AG10803 (cell line): ENCODE measurements around the gene PRODH.
"Not testable (repeated sequence)": the region's sequence is repeated elsewhere in the genome, so short reads cannot be mapped to it uniquely, and the experiment has no call there.

Experiments
- DNase-seq: peaks from one replicate; pipeline ENCODE4 v3.0.0; 2010; ENCODE audit warnings: low read depth
- H3K4me3 ChIP-seq: 2 replicates; pipeline ENCODE4 v1.5.1; 2011; ENCODE audit warnings: mild to moderate bottlenecking, low read length, control low read depth
- CTCF ChIP-seq: conservative IDR thresholded peaks from 2 replicates; pipeline ENCODE4 v1.5.1; 2011; ENCODE audit warnings: mild to moderate bottlenecking, low read length, control low read depth, inconsistent platforms

PRODH gene

GRCh38 chr22:18977824-18978425, 41.8 kb upstream of the PRODH start:
- H3K4me3 ChIP-seq, result no peak overlapping the region
- TF ChIP-seq CTCF, result no peak
- DNase-seq, result no peak

- DNase-seq, result no peak
- no peak for TF ChIP-seq CTCF
Observed at GRCh38 chr22:18976197-18976751, 40.2 kb upstream of the PRODH start.

GRCh38 chr22:18975434-18976196, 39.5 kb upstream of the PRODH start:
- H3K4me3 ChIP-seq, result no peak overlapping the region
- TF ChIP-seq CTCF, result no peak

More at GRCh38 chr22:18976197-18976751, 40.2 kb upstream of the PRODH start:
- H3K4me3 ChIP-seq, result no peak overlapping the region

GRCh38 chr22:18974477-18975180, 38.5 kb upstream of the PRODH start:
- no peak for TF ChIP-seq CTCF
- H3K4me3 ChIP-seq, result no peak overlapping the region
- DNase-seq, result no peak

More at GRCh38 chr22:18975434-18976196, 39.5 kb upstream of the PRODH start:
- no peak for DNase-seq

GRCh38 chr22:18973264-18974031, 37.4 kb upstream of the PRODH start:
- no peak overlapping the region for H3K4me3 ChIP-seq
- no peak for TF ChIP-seq CTCF
- DNase-seq, result no peak

- not testable (repeated sequence) for H3K4me3 ChIP-seq, DNase-seq
Observed at GRCh38 chr22:18972591-18972990, 36.5 kb upstream of the PRODH start.

- not testable (repeated sequence) for H3K4me3 ChIP-seq, DNase-seq
Observed at GRCh38 chr22:18972029-18972428, 35.9 kb upstream of the PRODH start.
